GM12892 (cell line): ENCODE measurements around the gene COL20A1.
"Not testable (repeated sequence)": the region's sequence is repeated elsewhere in the genome, so short reads cannot be mapped to it uniquely, and the experiment has no call there.

ENCODE experiments used
- DNase-seq: peaks from one replicate; pipeline ENCODE4 v3.0.0; 2011; ENCODE audit not compliant: insufficient read length
- FAIRE-seq: peaks from 2 replicates; lab custom pipeline; 2011; peaks lifted over from hg19 to GRCh38; lab: Jason Lieb, UNC
- POLR2A ChIP-seq: IDR thresholded peaks from 2 replicates; pipeline ENCODE4 v1.6.1; 2011; ENCODE audit warnings: low read depth, low read length, control low read depth
- POLR2AphosphoS5 ChIP-seq: IDR thresholded peaks from 2 replicates; pipeline ENCODE4 v1.6.1; 2011; ENCODE audit warnings: low read depth, low read length, control low read depth
- TAF1 ChIP-seq: IDR thresholded peaks from 2 replicates; pipeline ENCODE4 v1.6.1; 2011; ENCODE audit warnings: low read depth, mild to moderate bottlenecking, control low read depth, low read length, borderline replicate concordance

COL20A1 gene

GRCh38 chr20:63295846-63296245 is 2.9 kb downstream of the COL20A1 start:
- no peak for FAIRE-seq
- TF ChIP-seq POLR2AphosphoS5 = no peak
- TF ChIP-seq TAF1 = no peak
- TF ChIP-seq POLR2A = no peak

GRCh38 chr20:63296531-63297299 is 3.7 kb downstream of the COL20A1 start:
- TF ChIP-seq POLR2A (no peak), TAF1 (no peak), POLR2AphosphoS5 (no peak)
- DNase-seq (no peak), FAIRE-seq (no peak)

More at GRCh38 chr20:63295846-63296245, 2.9 kb downstream of the COL20A1 start:
- DNase-seq = no peak

- no peak for FAIRE-seq
- TF ChIP-seq POLR2A (no peak), POLR2AphosphoS5 (no peak), TAF1 (no peak)
- no peak for DNase-seq
These were observed 4.4 kb downstream of the COL20A1 start for GRCh38 chr20:63297371-63297781.

- TF ChIP-seq POLR2AphosphoS5 = no peak
- TF ChIP-seq POLR2A = no peak
- no peak for TF ChIP-seq TAF1
- DNase-seq = no peak
- no peak for FAIRE-seq
These were observed 5.0 kb downstream of the COL20A1 start for GRCh38 chr20:63297796-63298572.

GRCh38 chr20:63298731-63299312 is 5.8 kb downstream of the COL20A1 start:
- FAIRE-seq (no peak), DNase-seq (no peak)
- no peak for TF ChIP-seq POLR2AphosphoS5
- TF ChIP-seq POLR2A = no peak

- TF ChIP-seq POLR2AphosphoS5 (no peak), POLR2A (no peak), TAF1 (no peak)
- FAIRE-seq (no peak), DNase-seq (no peak)
These were observed 8.7 kb downstream of the COL20A1 start for GRCh38 chr20:63301671-63302070.

- FAIRE-seq = no peak
- TF ChIP-seq POLR2A (no peak), POLR2AphosphoS5 (no peak), TAF1 (no peak)
These were observed 10.2 kb downstream of the COL20A1 start for GRCh38 chr20:63303095-63303666.

GRCh38 chr20:63305393-63305792 is 12.4 kb downstream of the COL20A1 start:
- DNase-seq (no peak), FAIRE-seq (no peak)
- no peak for TF ChIP-seq POLR2A
- TF ChIP-seq TAF1 = no peak
- TF ChIP-seq POLR2AphosphoS5 = no peak

More at GRCh38 chr20:63303095-63303666, 10.2 kb downstream of the COL20A1 start:
- DNase-seq = no peak

GRCh38 chr20:63305933-63306672 is 13.1 kb downstream of the COL20A1 start:
- DNase-seq, FAIRE-seq: not testable (repeated sequence)

- FAIRE-seq (no peak), DNase-seq (no peak)
- TF ChIP-seq POLR2AphosphoS5 = no peak
- no peak for TF ChIP-seq TAF1
These were observed 13.9 kb downstream of the COL20A1 start for GRCh38 chr20:63306673-63307537.

- FAIRE-seq (no peak), DNase-seq (no peak)
- no peak for TF ChIP-seq POLR2A
- no peak for TF ChIP-seq POLR2AphosphoS5
- no peak for TF ChIP-seq TAF1
These were observed 14.7 kb downstream of the COL20A1 start for GRCh38 chr20:63307538-63308217.
